Nephron (organoid): ENCODE data around the gene SLC37A3.
A peak's percentile ranks its signal among the peaks of the same experiment; 100 is the strongest.

Experiments used
- H3K27ac Mint-ChIP-seq, 3 experiments: 2 replicates each; pipeline ENCODE4 v1.8.0; 2020; ENCODE audit warnings: mixed read lengths in 3 of 3, mild to moderate bottlenecking in 2 of 3, moderate library complexity in 1 of 3
- H3K27me3 Mint-ChIP-seq: 2 replicates; pipeline ENCODE4 v1.8.0; 2021; ENCODE audit warnings: low read depth, mild to moderate bottlenecking, moderate library complexity, mixed read lengths
- H3K36me3 Mint-ChIP-seq: 2 replicates; pipeline ENCODE4 v1.8.0; 2020; ENCODE audit warnings: low read depth, mixed read lengths
- H3K4me1 Mint-ChIP-seq: 2 replicates; pipeline ENCODE4 v1.8.0; 2020; ENCODE audit warnings: mixed read lengths
- H3K4me3 Mint-ChIP-seq, 3 experiments: 2 replicates each; pipeline ENCODE4 v1.8.0; 2020; ENCODE audit warnings: mild to moderate bottlenecking in 3 of 3, mixed read lengths in 3 of 3, moderate library complexity in 2 of 3
- H3K9me3 Mint-ChIP-seq: 2 replicates; pipeline ENCODE4 v1.8.0; 2020; ENCODE audit warnings: mixed read lengths
- CTCF ChIP-seq, 3 experiments: fragments of 200-600 bp; sonication (generic); IDR thresholded peaks; one replicate each; pipeline ENCODE4 v1.5.0; 2021; ENCODE audit warnings: antibody characterized with exemption in 3 of 3; ENCODE audit not compliant: unreplicated experiment in 3 of 3

SLC37A3 gene

DNA sequence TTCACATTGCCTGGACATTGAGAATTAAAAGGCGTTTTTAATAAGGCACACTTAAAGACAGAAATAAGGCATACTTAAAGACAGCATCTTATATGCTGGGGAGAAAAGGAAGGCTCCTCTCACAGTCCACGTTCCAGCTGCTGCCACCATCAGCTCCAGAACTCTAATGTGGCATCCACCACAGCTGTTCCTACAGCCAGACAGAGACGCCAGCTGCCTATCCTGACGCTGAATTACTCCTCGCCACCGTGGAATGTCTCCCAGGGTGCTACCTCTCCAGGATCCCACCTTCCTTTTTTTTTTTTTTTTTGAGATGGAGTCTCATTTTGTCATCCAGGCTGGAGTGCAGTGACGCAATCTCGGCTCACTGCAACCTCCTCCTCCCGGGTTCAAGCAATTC is 30.8 kb downstream of the SLC37A3 start:
- Mint-ChIP-seq H3K36me3 (peaks cover 50% of the 10 kb centered on the region), H3K27ac (no peak overlapping the region), H3K9me3 (peaks cover 2% of the 10 kb centered on the region), H3K27me3 (no peaks in the 10 kb centered on the region), H3K4me3 (no peak overlapping the region), H3K4me1 (no peaks in the 10 kb centered on the region)
- TF ChIP-seq CTCF (IDR thresholded peaks at IDR 0.05; ENCODE audit: unreplicated experiment in 3 of 3): no peak

- Mint-ChIP-seq H3K9me3 (peaks cover 6% of the 10 kb centered on the region), H3K4me3 (no peak overlapping the region), H3K27me3 (no peaks in the 10 kb centered on the region), H3K36me3 (peaks cover 53% of the 10 kb centered on the region), H3K27ac (peak overlapping the region in 1 of 3 experiments; percentile 69), H3K4me1 (no peaks in the 10 kb centered on the region)
- no peak for TF ChIP-seq CTCF (IDR thresholded peaks at IDR 0.05; ENCODE audit: unreplicated experiment in 3 of 3)
Observed at GRCh38 chr7:140364819-140365218, 33.5 kb downstream of the SLC37A3 start.

DNA sequence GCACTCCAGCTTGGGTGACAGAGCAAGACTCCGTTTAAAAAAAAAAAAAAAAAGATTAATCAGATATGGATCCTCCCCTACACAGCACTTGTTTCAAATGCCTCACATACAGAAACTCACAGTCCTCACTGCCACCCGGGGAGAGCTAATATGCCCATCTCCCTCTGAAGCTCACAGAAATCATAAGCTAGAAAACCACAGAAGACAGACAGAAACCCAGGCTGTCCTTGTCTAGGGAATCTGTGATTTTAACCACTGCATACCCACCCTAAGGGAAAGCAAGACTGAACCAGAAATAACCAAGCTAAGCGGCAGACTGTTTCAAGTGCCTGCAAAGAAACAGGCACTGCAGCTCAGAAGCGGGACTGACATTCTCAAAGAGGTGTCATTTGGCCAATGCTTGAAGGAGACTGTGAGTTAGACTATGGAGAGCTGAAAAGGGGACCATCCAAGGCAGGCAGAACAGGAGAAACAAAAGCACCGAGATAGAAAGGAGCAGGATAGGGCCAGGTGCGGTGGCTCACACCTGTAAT is 37.6 kb downstream of the SLC37A3 start:
- Mint-ChIP-seq H3K9me3 (peaks cover 6% of the 10 kb centered on the region), H3K4me3 (no peak overlapping the region), H3K27me3 (no peaks in the 10 kb centered on the region), H3K36me3 (peaks cover 69% of the 10 kb centered on the region), H3K27ac (no peak overlapping the region), H3K4me1 (no peaks in the 10 kb centered on the region)
- TF ChIP-seq CTCF (IDR thresholded peaks at IDR 0.05; ENCODE audit: unreplicated experiment in 3 of 3): no peak

- Mint-ChIP-seq H3K4me3 (no peak overlapping the region), H3K4me1 (no peaks in the 10 kb centered on the region), H3K36me3 (peaks cover 67% of the 10 kb centered on the region), H3K27ac (no peak overlapping the region), H3K27me3 (no peaks in the 10 kb centered on the region), H3K9me3 (peaks cover 4% of the 10 kb centered on the region)
- TF ChIP-seq CTCF (IDR thresholded peaks at IDR 0.05; ENCODE audit: unreplicated experiment in 3 of 3): no peak
Observed at GRCh38 chr7:140358412-140359051, 39.8 kb downstream of the SLC37A3 start.

DNA sequence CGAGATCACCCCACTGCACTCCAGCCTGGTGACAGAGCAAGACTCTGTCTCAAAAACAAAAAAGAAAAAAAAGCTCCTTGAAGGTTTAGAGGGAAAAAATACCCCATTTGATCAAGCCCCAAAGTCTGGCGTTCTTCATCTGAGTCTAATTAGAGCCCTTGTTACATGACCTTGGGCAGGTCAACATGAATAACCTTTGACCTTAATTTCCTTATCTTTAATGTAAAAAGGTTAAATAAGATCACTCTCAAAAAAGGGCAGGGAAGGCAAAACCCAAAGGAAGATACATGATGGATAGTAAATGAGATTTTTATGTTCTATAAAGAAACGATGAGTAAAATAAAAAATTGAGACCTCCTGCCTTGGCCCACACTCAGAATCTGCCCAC is 40.3 kb downstream of the SLC37A3 start:
- no peak overlapping the region for H3K27ac Mint-ChIP-seq
- peaks cover 70% of the 10 kb centered on the region for H3K36me3 Mint-ChIP-seq
- TF ChIP-seq CTCF (IDR thresholded peaks at IDR 0.05; ENCODE audit: unreplicated experiment in 3 of 3): no peak
- H3K4me3 Mint-ChIP-seq: no peak overlapping the region
- no peaks in the 10 kb centered on the region for H3K27me3 Mint-ChIP-seq
- H3K9me3 Mint-ChIP-seq: peaks cover 4% of the 10 kb centered on the region
- H3K4me1 Mint-ChIP-seq: no peaks in the 10 kb centered on the region

GRCh38 chr7:140350056-140350455 is 48.3 kb downstream of the SLC37A3 start:
- no peak overlapping the region for H3K27ac Mint-ChIP-seq
- no peaks in the 10 kb centered on the region for H3K27me3 Mint-ChIP-seq
- no peaks in the 10 kb centered on the region for H3K4me1 Mint-ChIP-seq
- no peak overlapping the region for H3K4me3 Mint-ChIP-seq
- H3K36me3 Mint-ChIP-seq: peaks cover 74% of the 10 kb centered on the region
- H3K9me3 Mint-ChIP-seq: no peaks in the 10 kb centered on the region
- no peak for TF ChIP-seq CTCF (IDR thresholded peaks at IDR 0.05; ENCODE audit: unreplicated experiment in 3 of 3)
